Skeletal muscle tissue (tissue), 4 donors: ENCODE results near the gene CNTN5. TPM values are rescaled to one million over a fixed set of nuclear protein-coding genes. Genes with fewer than 3 reads are reported as not detected.

ENCODE experiments used
- H3K27ac ChIP-seq: one replicate; pipeline ENCODE4 v1.7.0; 2013; ENCODE audit warnings: mild to moderate bottlenecking, low read depth, low read length, inconsistent platforms
- H3K27me3 ChIP-seq, 3 donors: one replicate each; pipeline ENCODE4 v1.7.0; 2013; ENCODE audit warnings: low read length in 3 of 3; ENCODE audit not compliant: control insufficient read depth in 3 of 3, insufficient read depth in 3 of 3
- H3K36me3 ChIP-seq, 3 donors: one replicate each; pipeline ENCODE4 v1.7.0; 2013; ENCODE audit warnings: low read length in 3 of 3; ENCODE audit not compliant: control insufficient read depth in 3 of 3, insufficient read depth in 3 of 3
- H3K4me1 ChIP-seq, 3 donors: one replicate each; pipeline ENCODE4 v1.7.0; 2013; ENCODE audit warnings: low read length in 3 of 3, mild to moderate bottlenecking in 3 of 3; ENCODE audit not compliant: control insufficient read depth in 3 of 3, insufficient read depth in 3 of 3
- H3K4me3 ChIP-seq, 3 donors: one replicate each; pipeline ENCODE4 v1.7.0; 2013; ENCODE audit warnings: low read length in 3 of 3
- H3K9ac ChIP-seq, 3 donors: one replicate each; pipeline ENCODE4 v1.7.0; 2013; ENCODE audit warnings: low read length in 3 of 3, mild to moderate bottlenecking in 3 of 3, moderate library complexity in 2 of 3, low read depth in 1 of 3
- H3K9me3 ChIP-seq, 3 donors: one replicate each; pipeline ENCODE4 v1.7.0; 2013; ENCODE audit warnings: low read length in 3 of 3; ENCODE audit not compliant: control insufficient read depth in 3 of 3
- total RNA-seq: library from RNA; depleted of rRNA; stranded (reverse); fragments of >200 nt; gene quantifications from one replicate; pipeline ENCODE4 v1.2.3, GENCODE V29; 2014
- donor health status: Osteomylitis.

The CNTN5 gene
- total RNA-seq, 1 donor from 2014 or later, result 10.4 TPM

DNA sequence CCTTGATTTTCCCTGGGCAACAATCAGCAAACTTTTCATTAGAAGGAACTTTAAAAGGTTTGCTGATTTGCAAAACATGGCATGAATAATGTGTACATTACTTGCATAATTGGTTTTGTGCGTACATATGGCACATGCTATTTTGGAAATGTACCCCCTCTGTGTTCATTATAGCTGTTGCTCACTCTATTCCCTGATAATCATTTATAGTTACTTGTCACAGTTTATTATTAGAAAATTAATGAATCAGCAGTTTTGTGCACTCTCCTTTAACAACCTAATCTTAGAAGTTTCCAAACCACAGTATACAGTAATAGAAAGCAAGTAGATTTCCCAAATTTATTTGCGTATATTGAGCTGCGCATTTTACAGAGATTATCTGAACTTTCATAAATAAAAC, 389.9 kb downstream of the CNTN5 start:
- no peaks in the 10 kb centered on the region for H3K9me3 ChIP-seq
- H3K9ac ChIP-seq, result no peak overlapping the region
- no peak overlapping the region for H3K4me3 ChIP-seq
- no peaks in the 10 kb centered on the region for H3K36me3 ChIP-seq
- H3K27ac ChIP-seq, result no peak overlapping the region
- H3K27me3 ChIP-seq, result no peaks in the 10 kb centered on the region
- no peaks in the 10 kb centered on the region for H3K4me1 ChIP-seq

DNA sequence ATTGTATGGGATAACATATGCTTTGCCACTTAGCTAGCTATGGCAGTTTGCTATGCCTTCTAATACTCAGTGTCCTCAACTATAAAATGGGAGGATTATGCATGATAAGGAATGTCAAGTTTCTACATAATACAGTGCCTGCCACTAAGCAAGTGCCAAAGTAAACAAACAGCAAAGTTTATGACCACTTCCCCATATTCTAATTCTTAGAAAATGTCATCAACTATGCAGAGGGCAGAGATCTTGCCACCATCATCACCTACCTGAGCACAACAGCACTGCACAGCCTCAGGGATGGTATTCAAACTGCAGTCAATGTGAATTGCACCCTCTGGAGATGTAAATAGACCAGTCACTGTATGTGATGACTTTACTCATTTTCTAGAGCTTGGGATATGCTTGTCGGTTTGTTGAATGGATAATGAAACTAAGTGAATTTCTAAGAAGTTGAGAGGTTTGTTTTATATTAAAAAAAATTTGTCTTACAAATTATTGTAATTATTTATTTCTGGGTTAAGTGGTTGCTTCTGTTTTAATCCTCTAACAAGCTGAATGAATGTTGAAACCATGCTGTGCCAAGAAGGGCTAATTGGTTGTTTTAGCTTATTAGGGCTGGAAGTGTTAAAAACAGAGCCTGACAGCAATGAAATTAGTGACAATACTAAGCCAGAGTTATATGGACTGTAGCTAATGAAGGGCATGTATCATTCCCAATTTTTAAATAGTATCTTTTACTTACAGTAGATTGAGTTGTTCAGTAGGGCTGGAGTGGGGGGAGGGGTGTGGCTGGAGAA, 398.4 kb downstream of the CNTN5 start:
- Histone ChIP-seq H3K4me1 (peaks cover 0 to 3% (median 3%) of the 10 kb centered on the region in 3 donors), H3K36me3 (no peaks in the 10 kb centered on the region), H3K9ac (no peak overlapping the region), H3K27ac (no peak overlapping the region), H3K27me3 (no peaks in the 10 kb centered on the region), H3K4me3 (no peak overlapping the region), H3K9me3 (no peaks in the 10 kb centered on the region)

DNA sequence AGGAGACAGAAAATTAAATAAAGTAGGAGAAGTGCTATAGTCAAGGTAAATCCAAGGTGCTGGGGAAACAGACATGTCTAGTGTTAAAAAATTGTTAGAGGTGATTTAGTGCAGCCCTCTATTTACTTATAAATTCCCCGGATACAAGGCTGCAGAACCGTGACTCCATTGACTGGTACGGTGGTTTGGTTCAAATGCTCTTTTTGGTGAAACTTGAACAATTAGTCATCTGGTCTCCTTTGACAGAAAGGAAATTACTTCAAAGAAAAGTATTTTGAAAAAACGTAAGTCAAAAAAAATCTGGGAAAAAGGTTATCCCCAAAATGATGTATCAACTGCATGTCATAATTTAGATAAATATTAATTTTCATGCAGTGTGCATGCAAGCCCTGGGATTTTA, 399.2 kb downstream of the CNTN5 start:
- Histone ChIP-seq H3K36me3 (no peaks in the 10 kb centered on the region), H3K4me3 (no peak overlapping the region)

DNA sequence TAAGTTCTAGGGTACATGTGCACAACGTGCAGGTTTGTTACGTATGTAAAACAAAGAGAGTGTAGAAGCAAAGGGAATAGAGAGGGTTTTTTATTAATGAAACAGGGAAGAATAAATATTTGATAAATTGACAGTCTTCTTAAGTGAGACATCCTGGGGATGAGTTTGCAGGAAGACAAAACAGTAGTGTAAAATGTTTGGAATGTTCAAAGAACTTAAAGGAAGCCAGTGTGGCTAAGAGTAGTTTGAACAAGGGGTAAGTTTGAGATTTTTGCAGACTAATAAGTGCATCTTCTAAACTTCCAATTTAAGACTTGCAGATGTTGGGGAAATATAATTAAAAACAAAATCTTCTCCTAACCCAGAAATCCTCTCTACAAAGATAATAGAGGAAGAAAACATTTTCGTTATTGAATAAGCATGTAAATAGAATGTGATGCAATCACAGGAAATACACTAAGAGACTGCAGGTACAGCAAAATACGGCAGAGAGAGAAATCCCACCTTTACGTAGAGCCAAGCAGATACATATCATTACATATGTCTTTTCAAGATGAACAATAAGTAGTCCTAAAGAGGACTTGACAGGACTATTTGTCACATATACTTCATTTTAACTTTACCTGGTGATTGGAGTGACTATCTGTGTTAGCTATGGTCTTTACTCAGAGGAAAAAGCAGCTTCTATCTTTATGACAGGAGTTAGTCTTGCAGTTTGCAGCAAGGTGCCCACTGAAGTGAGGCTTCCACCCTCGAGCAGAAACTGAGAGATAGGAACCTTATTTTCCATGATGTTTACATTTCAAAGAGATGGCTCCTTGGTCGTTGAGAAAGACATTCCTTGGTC, 402.1 kb downstream of the CNTN5 start:
- Histone ChIP-seq H3K36me3 (no peaks in the 10 kb centered on the region), H3K4me3 (no peak overlapping the region), H3K9me3 (no peaks in the 10 kb centered on the region), H3K27me3 (no peaks in the 10 kb centered on the region), H3K4me1 (peaks cover 0 to 19% (median 13%) of the 10 kb centered on the region in 3 donors), H3K27ac (no peak overlapping the region), H3K9ac (no peak overlapping the region)

More for the DNA sequence above, 399.2 kb downstream of the CNTN5 start:
- Histone ChIP-seq H3K9me3 (no peaks in the 10 kb centered on the region), H3K4me1 (peaks cover 0 to 11% (median 7%) of the 10 kb centered on the region in 3 donors), H3K9ac (no peak overlapping the region), H3K27ac (no peak overlapping the region), H3K27me3 (no peaks in the 10 kb centered on the region)

DNA sequence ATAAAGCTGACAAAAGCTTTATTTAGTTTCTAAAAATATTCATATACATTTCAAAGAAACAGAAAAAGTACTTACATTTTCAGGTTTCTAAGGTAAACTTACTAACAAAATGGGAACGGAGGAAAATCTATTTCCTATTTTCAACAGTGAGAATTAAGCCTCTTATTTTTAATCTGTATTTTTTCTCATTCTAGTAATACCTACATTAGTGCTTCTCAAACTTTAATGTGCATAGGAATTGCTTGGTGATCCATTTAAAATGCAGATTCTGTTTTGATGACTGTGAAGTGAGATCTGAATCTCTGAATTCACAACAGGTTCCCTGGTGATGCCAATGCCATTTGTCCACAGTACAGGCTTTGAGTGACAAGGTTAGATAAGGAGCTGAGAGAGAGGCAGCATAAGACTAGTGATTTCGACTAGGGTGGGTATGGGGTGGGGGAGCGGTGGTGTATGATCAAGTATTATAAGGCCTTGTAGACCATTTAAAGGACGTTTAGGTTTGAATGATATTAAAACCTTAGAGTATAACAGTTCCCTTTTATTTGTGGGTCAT, 402.8 kb downstream of the CNTN5 start:
- Histone ChIP-seq H3K9ac (no peak overlapping the region), H3K27ac (no peak overlapping the region), H3K9me3 (no peaks in the 10 kb centered on the region), H3K4me1 (peaks cover 0 to 19% (median 13%) of the 10 kb centered on the region in 3 donors), H3K4me3 (no peak overlapping the region), H3K36me3 (no peaks in the 10 kb centered on the region), H3K27me3 (no peaks in the 10 kb centered on the region)

DNA sequence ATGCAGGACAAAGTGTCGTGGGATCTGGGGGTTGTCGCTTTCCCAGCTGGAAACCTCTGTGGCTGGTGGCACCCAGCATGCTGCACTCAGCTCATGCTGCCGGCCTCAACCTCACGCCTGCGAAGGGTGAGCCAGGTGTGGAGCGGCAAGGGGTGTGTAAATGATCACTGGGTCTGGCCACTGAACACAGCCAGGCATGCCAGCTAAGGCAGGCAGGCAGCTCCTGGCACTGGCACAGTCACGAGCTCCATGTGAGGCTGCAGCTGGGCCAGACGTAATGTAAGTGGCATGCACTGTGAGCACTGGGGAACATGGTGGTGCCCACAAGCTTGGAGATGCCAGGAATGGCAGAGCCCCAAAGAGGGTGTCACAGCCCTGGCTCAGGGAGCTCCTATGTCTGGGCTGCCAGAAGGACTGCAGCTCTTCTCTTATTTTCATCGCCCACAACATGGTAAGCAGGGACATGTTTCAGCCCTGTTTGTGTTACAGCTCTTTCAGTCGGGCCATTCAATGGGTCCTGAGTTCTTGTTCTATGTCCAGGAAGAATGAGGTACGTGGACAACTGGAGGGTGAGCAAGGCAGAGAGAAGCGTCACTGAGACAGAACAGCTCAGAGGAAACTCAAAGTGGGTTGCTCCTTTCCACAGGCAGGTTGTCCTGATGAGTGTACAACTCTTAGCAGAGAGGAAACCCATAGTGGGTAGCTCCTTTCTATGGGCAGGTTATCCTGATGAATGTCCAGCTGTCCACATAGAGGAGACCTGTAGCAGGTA, 403.8 kb downstream of the CNTN5 start:
- no peaks in the 10 kb centered on the region for H3K9me3 ChIP-seq
- no peaks in the 10 kb centered on the region for H3K27me3 ChIP-seq
- peak overlapping the region in 1 of 3 donors; percentile 45 for H3K4me3 ChIP-seq
- H3K9ac ChIP-seq, result peak overlapping the region in 1 of 3 donors; percentile 45
- H3K4me1 ChIP-seq, result peaks cover 0 to 19% (median 13%) of the 10 kb centered on the region in 3 donors
- no peaks in the 10 kb centered on the region for H3K36me3 ChIP-seq
- H3K27ac ChIP-seq, result peak overlapping the region; percentile 88

DNA sequence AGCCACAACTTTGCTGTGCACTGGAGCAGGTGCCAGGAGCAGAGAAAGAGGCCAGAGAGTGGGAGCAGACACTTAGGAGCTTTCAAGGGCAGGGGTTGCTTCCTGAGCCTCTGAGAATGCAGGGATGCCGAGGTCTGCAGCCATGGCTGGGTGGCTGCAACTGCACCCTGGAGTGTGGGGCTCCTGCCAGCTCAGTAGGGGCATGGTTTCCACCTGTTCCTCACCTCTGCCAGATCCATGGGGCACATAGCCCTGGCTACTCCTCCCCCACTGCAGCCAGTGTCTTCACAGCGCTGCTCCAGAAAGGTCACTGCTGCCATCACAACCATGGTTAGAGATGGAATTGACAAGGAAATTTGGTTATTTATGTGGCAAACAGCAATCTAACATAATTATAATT, 404.8 kb downstream of the CNTN5 start:
- Histone ChIP-seq H3K27me3 (no peaks in the 10 kb centered on the region), H3K9ac (no peak overlapping the region), H3K4me1 (peaks cover 0 to 19% (median 13%) of the 10 kb centered on the region in 3 donors), H3K27ac (no peak overlapping the region), H3K4me3 (no peak overlapping the region), H3K36me3 (no peaks in the 10 kb centered on the region), H3K9me3 (no peaks in the 10 kb centered on the region)

DNA sequence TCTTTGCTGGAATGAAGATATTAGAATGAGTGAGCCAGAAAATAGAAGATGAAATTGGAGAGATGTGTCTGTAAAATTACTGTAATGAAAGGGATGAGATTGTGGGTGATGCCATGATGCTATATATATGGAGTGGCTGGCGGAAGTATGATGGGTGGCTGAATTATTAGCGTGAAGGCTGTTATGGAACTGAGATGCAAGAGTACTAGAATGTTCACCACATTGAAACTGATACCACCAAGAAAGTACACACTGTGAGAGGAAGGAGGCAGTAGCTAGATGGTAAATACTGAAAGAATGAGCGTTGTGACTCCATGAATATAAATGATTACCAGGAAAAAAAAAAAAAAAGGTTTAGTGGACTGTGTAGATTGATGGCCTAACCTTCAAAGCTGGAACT, 411.9 kb downstream of the CNTN5 start:
- Histone ChIP-seq H3K4me1 (no peaks in the 10 kb centered on the region), H3K4me3 (no peak overlapping the region), H3K9me3 (no peaks in the 10 kb centered on the region), H3K36me3 (no peaks in the 10 kb centered on the region), H3K27me3 (no peaks in the 10 kb centered on the region), H3K27ac (no peak overlapping the region), H3K9ac (no peak overlapping the region)

DNA sequence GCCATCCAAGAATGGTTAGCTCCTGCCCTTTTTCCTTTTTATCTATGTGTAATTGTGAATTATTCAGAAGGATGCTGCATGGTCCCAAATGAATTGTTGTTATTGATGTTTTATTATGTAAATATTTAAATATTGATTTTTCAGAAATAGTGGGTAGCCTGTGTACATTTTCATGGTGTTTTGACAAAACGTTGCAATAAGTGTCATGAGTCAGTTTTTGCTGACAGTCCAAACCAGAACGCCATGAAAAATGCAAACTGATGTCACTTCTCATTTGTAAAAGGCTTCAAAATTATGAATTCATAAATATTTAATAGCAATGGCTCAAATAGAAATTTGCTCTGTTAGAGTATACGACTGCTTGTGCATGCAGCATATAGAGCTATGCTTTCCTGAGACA, 422.5 kb downstream of the CNTN5 start:
- Histone ChIP-seq H3K36me3 (no peaks in the 10 kb centered on the region), H3K9me3 (no peaks in the 10 kb centered on the region), H3K4me1 (no peaks in the 10 kb centered on the region), H3K27me3 (no peaks in the 10 kb centered on the region), H3K27ac (no peak overlapping the region), H3K4me3 (no peak overlapping the region), H3K9ac (no peak overlapping the region)
